SK-N-SH treated with all-trans-retinoic acid at 6 μM for 48 hours (cell line): ENCODE data around the gene MINDY2.

Experiments used
- CSRNP3 ChIP-seq: fragments of 250-450 bp; sonication (Bioruptor Pico); IDR thresholded peaks from 2 replicates; pipeline ENCODE4 v1.5.1; 2021; ENCODE audit warnings: mild to moderate bottlenecking, moderate library complexity
- RARB ChIP-seq: fragments of 250-450 bp; sonication (Bioruptor Pico); IDR thresholded peaks from 2 replicates; pipeline ENCODE4 v1.8.0; 2021; ENCODE audit warnings: mild to moderate bottlenecking, moderate library complexity
- ZC3H10 ChIP-seq: fragments of 250-450 bp; sonication (Bioruptor Pico); IDR thresholded peaks from 2 replicates; pipeline ENCODE4 v1.5.1; 2021; ENCODE audit warnings: mild to moderate bottlenecking, moderate library complexity

DNA sequence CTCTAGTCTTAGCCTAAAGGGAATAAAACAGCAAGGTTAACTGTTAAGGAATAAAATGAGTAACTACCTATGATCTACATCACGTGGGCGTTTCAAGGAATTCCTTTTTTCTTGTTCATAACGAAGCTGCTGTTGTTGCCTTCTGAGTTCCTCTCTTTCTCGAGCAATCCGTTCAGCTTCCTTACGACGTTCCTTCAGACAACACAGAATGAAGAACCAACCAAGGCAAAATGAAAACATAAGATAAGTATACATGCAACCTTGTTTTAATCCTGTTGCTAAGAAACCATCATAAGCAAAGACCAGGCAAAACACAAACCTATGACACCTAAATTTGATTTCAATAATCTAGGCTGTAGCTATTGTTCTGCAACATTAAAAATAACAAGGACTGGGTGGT is 118.3 kb downstream of the MINDY2 start:
- no peak for TF ChIP-seq ZC3H10 (CRISPR knock-in tag)
- no peak for TF ChIP-seq RARB
- no peak for TF ChIP-seq CSRNP3
